Peyer's patch (tissue), 4 donors: ENCODE measurements around the gene CPVL.

Experiments used
- CTCF ChIP-seq, 6 experiments: fragments of 450-650 bp in 4 of 6; fragments of 200-600 bp in 2 of 6; sonication (generic) in 1 of 6; IDR thresholded peaks; one replicate each; pipeline ENCODE4 v1.5.1; 2017 to 2019; ENCODE audit warnings: antibody characterized with exemption in 6 of 6, mild to moderate bottlenecking in 3 of 6, moderate library complexity in 1 of 6
- POLR2A ChIP-seq, 2 donors: fragments of 450-650 bp; IDR thresholded peaks; one replicate each; pipeline ENCODE4 v1.5.1; 2017; ENCODE audit warnings: antibody characterized with exemption in 2 of 2, mild to moderate bottlenecking in 2 of 2, moderate library complexity in 2 of 2

- no peak for TF ChIP-seq CTCF (IDR thresholded peaks at IDR 0.05)
- TF ChIP-seq POLR2A (IDR thresholded peaks at IDR 0.05): no peak
Measured at GRCh38 chr7:29106669-29106988, 39.7 kb downstream of the CPVL start.
